Liver (tissue), 3 donors: ENCODE measurements around the gene IARS2.

Source experiments
- FOXA1 ChIP-seq: IDR thresholded peaks from 2 replicates; pipeline ENCODE4 v1.6.1; 2016; ENCODE audit warnings: antibody characterized with exemption
- FOXA2 ChIP-seq: IDR thresholded peaks from 2 replicates; pipeline ENCODE4 v1.6.1; 2016; ENCODE audit warnings: antibody characterized with exemption
- GABPA ChIP-seq, 2 donors: IDR thresholded peaks in 1 of 2; conservative IDR thresholded peaks in 1 of 2; 2 replicates each; pipeline ENCODE4 v1.6.1; 2016; ENCODE audit warnings: antibody characterized with exemption in 2 of 2, mild to moderate bottlenecking in 1 of 2, moderate library complexity in 1 of 2
- HNF4G ChIP-seq: IDR thresholded peaks from 2 replicates; pipeline ENCODE4 v1.6.1; 2016; ENCODE audit warnings: antibody characterized with exemption
- JUND ChIP-seq, 2 donors: IDR thresholded peaks; 2 replicates each; pipeline ENCODE4 v1.6.1; 2016; ENCODE audit warnings: antibody characterized with exemption in 2 of 2
- RAD21 ChIP-seq, 2 donors: IDR thresholded peaks; 2 replicates each; pipeline ENCODE4 v1.6.1; 2016; ENCODE audit warnings: antibody characterized with exemption in 2 of 2, mild to moderate bottlenecking in 2 of 2
- RXRA ChIP-seq, 2 donors: IDR thresholded peaks; 2 replicates each; pipeline ENCODE4 v1.6.1; 2017 to 2018; ENCODE audit warnings: antibody characterized with exemption in 2 of 2, mild to moderate bottlenecking in 1 of 2
- TAF1 ChIP-seq: conservative IDR thresholded peaks from 2 replicates; pipeline ENCODE4 v1.6.1; 2016; ENCODE audit warnings: antibody characterized with exemption, mild to moderate bottlenecking
- YY1 ChIP-seq: IDR thresholded peaks from 2 replicates; pipeline ENCODE4 v1.6.1; 2016; ENCODE audit warnings: antibody characterized with exemption, mild to moderate bottlenecking
- TF ChIP-seq, protein P1 (sequence below): fragments of 150-350 bp; IDR thresholded peaks from 2 replicates; pipeline ENCODE4 v1.5.1; 2017; ENCODE audit warnings: improper control_type of control experiment, low read depth, low read length; ENCODE audit not compliant: missing input control
- TF ChIP-seq, protein P2 (sequence below): IDR thresholded peaks from 2 replicates; pipeline ENCODE4 v1.6.1; 2016; ENCODE audit warnings: antibody characterized with exemption, mild to moderate bottlenecking
- TF ChIP-seq, protein P3 (sequence below): IDR thresholded peaks from 2 replicates; pipeline ENCODE4 v1.6.1; 2016; ENCODE audit warnings: antibody characterized with exemption
- TF ChIP-seq, protein P4 (sequence below): IDR thresholded peaks from 2 replicates; pipeline ENCODE4 v1.6.1; 2016; ENCODE audit warnings: antibody characterized with exemption
- TF ChIP-seq, protein P5 (sequence below): IDR thresholded peaks from 2 replicates; pipeline ENCODE4 v1.6.1; 2016; ENCODE audit warnings: antibody characterized with exemption
- donor health status: healthy.
- donor health status: healthy.

GRCh38 chr1:220129479-220130210, 35.7 kb downstream of the IARS2 start:
- TF ChIP-seq, protein P1, sequence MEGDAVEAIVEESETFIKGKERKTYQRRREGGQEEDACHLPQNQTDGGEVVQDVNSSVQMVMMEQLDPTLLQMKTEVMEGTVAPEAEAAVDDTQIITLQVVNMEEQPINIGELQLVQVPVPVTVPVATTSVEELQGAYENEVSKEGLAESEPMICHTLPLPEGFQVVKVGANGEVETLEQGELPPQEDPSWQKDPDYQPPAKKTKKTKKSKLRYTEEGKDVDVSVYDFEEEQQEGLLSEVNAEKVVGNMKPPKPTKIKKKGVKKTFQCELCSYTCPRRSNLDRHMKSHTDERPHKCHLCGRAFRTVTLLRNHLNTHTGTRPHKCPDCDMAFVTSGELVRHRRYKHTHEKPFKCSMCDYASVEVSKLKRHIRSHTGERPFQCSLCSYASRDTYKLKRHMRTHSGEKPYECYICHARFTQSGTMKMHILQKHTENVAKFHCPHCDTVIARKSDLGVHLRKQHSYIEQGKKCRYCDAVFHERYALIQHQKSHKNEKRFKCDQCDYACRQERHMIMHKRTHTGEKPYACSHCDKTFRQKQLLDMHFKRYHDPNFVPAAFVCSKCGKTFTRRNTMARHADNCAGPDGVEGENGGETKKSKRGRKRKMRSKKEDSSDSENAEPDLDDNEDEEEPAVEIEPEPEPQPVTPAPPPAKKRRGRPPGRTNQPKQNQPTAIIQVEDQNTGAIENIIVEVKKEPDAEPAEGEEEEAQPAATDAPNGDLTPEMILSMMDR = no peak
- TF ChIP-seq, protein P2, sequence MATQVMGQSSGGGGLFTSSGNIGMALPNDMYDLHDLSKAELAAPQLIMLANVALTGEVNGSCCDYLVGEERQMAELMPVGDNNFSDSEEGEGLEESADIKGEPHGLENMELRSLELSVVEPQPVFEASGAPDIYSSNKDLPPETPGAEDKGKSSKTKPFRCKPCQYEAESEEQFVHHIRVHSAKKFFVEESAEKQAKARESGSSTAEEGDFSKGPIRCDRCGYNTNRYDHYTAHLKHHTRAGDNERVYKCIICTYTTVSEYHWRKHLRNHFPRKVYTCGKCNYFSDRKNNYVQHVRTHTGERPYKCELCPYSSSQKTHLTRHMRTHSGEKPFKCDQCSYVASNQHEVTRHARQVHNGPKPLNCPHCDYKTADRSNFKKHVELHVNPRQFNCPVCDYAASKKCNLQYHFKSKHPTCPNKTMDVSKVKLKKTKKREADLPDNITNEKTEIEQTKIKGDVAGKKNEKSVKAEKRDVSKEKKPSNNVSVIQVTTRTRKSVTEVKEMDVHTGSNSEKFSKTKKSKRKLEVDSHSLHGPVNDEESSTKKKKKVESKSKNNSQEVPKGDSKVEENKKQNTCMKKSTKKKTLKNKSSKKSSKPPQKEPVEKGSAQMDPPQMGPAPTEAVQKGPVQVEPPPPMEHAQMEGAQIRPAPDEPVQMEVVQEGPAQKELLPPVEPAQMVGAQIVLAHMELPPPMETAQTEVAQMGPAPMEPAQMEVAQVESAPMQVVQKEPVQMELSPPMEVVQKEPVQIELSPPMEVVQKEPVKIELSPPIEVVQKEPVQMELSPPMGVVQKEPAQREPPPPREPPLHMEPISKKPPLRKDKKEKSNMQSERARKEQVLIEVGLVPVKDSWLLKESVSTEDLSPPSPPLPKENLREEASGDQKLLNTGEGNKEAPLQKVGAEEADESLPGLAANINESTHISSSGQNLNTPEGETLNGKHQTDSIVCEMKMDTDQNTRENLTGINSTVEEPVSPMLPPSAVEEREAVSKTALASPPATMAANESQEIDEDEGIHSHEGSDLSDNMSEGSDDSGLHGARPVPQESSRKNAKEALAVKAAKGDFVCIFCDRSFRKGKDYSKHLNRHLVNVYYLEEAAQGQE = no peak
- TF ChIP-seq TAF1 (no peak), RAD21 (IDR thresholded peaks at IDR 0.05) (no peak), RXRA (IDR thresholded peaks at IDR 0.05) (no peak), YY1 (no peak), JUND (IDR thresholded peaks at IDR 0.05) (no peak), HNF4G (no peak), GABPA (IDR thresholded peaks at IDR 0.05 in 1 of 2, conservative IDR thresholded peaks at IDR 0.05 in 1 of 2) (no peak), FOXA1 (no peak), FOXA2 (no peak)
- TF ChIP-seq, protein P3, sequence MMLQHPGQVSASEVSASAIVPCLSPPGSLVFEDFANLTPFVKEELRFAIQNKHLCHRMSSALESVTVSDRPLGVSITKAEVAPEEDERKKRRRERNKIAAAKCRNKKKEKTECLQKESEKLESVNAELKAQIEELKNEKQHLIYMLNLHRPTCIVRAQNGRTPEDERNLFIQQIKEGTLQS = no peak
- TF ChIP-seq, protein P4, sequence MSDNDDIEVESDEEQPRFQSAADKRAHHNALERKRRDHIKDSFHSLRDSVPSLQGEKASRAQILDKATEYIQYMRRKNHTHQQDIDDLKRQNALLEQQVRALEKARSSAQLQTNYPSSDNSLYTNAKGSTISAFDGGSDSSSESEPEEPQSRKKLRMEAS = no peak
- TF ChIP-seq, protein P5, sequence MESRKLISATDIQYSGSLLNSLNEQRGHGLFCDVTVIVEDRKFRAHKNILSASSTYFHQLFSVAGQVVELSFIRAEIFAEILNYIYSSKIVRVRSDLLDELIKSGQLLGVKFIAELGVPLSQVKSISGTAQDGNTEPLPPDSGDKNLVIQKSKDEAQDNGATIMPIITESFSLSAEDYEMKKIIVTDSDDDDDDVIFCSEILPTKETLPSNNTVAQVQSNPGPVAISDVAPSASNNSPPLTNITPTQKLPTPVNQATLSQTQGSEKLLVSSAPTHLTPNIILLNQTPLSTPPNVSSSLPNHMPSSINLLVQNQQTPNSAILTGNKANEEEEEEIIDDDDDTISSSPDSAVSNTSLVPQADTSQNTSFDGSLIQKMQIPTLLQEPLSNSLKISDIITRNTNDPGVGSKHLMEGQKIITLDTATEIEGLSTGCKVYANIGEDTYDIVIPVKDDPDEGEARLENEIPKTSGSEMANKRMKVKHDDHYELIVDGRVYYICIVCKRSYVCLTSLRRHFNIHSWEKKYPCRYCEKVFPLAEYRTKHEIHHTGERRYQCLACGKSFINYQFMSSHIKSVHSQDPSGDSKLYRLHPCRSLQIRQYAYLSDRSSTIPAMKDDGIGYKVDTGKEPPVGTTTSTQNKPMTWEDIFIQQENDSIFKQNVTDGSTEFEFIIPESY = no peak
